Stimulated activated CD4-positive, alpha-beta T cell treated with anti-CD3 and anti-CD28 coated beads, Interleukin-12 subunit alpha, Interleukin-12 subunit beta, amount 100 ng/mL, for 24 hours (primary cell): ENCODE measurements around the gene NRGN.

Experiments used
- DNase-seq, 2 experiments: peaks; one replicate each; pipeline ENCODE4 v3.0.0-alpha.2; 2020; ENCODE audit warnings: low read depth in 2 of 2

NRGN gene

DNA sequence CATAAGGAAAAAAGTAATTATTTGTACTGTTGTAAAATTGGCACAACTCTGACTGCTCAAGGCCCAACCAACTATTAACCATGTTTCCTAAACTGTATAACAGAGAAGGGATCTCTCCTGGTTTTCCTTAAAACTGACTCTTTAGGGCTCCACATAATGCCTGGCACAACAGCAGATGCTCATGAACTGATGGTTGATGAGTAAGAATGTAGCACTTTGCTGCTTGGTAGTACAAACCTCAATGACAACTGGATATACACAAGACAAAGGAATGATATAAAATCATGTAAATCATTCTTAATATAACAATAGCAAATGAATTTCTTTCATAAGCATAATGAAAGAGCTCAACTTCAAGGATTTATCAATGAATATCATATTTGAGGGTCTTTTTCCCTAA lies 48.8 kb downstream of the NRGN start:
- DNase-seq: no peak

DNA sequence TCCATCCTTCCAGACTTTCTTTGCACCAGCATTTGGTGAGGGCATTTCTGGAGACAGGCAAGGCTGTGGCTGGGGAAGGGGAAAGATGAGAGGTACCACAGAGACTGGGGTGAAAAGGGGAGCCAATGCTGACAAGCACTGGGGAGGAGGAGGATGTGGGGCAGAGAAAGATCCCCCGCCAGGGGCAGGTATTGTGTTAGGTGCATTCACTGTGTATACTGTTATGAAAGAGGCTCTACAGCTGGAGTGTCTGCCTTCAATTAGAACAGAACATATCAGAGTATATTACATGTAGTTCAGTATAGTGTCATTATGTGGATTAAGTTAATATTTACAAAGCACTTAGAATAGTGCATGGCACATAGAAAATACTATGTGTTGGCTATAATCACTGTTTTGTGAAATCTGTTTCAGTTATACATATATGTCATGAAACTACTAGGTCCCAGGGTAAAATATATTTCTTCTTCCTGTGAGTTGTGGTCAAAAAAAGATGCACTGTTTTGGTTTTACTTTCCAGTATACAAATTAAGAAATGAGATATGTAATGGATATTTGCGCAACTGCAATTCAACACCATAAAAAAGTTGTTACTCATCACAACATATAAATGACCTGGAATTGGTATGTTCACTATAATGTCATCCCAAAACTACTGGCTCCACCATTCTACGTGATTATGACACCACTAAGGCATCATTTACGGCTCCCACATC lies 52.0 kb downstream of the NRGN start:
- DNase-seq: no peak

DNA sequence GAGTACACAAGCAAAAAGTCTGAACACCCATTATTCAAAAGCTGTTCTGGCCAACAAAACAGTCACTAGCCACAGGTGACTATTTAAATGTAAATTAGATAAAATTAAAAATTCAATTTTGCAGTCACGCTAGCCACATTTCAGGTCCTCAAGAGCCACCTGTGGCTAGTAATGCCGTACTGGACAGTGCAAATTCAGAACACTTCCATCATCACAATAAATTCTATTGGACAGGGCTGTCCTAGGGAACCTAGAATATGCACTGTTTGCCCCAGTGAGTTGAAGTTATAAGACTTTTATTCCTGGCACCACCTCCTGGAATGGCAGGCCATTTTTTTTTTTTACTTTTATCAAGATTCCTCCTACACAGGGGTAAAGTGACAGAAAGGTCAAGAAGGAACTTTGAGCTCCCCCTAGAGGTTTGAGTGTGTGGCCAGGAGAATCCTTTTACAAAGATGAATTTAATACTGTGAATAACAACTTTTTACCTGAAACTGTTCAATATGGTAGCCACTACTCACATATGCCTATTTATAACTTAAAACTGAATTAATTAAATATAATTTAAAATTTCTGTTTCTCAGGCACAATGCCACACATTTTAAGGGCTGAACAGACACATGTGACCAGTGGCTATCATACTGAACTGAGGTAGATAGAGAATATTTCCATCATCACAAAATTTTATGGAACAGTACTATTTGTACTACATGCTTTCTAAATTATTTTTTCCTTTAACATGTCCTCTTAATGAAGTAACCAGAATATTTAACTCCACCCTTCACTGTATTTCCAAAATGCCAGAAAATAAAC lies 53.9 kb downstream of the NRGN start:
- no peak for DNase-seq

DNA sequence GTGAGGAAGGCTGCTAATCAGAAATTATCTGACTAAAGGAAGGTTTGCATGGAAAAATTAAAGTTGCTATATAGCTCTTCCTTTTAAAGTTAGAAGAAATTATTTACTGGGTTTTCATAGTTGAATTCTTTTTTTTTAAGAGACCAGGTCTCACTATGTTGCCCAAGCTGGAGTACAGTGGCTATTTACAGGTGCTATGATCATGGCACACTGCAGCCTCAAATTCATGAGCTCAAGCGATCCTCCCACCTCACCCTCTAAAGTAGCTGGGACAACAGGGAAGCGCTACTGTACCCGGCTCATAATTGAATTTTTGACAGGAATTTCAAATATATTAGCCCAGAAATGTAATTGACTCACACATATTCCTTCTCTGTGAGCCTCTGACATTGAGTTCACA lies 56.6 kb downstream of the NRGN start:
- DNase-seq: no peak
